HG02642 (cell line): ENCODE data around the gene ALAS1.

ENCODE experiments used
- ATAC-seq: cut with Tn5 transposase; IDR thresholded peaks from one replicate; pipeline ENCODE4 v1.9.1; 2021; ENCODE audit warnings: mild to moderate bottlenecking; ENCODE audit not compliant: unreplicated experiment, poor library complexity

Gene ALAS1

GRCh38 chr3:52197499-52197841 is 490 bp upstream of the ALAS1 start:
- ATAC-seq: no peak

DNA sequence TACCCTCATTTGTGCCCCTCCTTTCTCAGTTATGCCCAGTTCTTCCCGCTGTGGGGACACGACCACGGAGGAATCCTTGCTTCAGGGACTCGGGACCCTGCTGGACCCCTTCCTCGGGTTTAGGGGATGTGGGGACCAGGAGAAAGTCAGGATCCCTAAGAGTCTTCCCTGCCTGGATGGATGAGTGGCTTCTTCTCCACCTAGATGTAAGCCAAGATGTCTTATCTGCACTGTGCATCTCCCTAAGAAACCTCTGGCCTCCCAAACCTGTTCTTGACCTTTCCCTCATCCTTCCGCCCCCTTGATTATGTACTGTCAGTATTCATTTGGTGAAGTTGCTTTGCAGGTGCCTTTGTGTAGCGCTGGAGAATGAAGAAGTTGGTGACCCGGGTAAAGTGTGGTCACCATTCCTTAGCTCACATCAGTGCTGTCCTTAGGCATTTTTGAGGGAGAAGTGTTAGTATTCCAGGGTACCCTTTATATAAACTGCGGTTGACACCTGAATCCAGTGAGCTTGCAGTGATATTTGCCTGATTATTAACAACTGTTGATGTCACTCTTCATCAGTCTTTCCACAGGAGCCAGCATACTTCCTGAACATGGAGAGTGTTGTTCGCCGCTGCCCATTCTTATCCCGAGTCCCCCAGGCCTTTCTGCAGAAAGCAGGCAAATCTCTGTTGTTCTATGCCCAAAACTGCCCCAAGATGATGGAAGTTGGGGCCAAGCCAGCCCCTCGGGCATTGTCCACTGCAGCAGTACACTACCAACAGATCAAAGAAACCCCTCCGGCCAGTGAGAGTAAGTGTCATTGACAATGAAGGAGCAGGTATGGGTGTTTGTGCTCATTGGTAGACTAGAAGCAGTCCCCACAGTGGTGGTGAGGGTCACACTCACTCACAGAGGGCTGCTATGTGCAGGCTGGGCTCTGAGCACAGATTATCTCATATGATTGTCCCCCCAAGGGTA is 966 bp downstream of the ALAS1 start:
- ATAC-seq: no peak

DNA sequence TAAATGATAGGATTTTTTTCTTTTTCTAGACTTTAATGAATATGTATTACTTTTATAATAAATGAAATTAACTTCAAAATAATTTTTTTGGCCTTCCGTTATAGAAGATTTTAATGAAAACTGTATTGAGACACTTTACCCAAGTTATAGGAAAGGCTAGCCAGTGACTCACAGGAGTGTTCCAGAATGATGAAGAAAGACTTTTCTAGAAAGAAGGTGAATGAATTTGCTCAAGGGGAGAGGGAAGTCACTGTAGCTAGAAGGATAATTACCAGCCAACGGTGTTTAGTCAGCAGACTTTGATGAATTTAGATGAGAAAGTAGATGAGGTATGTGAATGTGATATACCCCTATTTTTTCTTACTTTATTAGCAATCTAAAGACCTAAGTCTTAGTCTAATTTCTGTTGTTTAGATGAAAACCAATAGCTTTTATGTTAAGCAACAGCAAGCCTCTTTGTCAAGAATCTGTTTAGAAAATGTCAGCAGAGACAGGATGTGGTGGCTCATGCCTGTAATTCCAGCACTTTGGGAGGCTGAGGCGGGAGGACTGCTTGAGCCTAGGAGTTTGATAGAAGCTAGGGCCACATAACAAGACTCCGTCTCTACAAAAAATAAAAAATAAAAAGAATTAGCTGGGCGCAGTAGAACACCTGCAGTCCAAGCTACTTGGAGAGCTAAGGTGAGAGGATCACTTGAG is 3.2 kb downstream of the ALAS1 start:
- no peak for ATAC-seq

GRCh38 chr3:52202384-52203077 is 4.6 kb downstream of the ALAS1 start:
- ATAC-seq: no peak

GRCh38 chr3:52203701-52204100 is 5.7 kb downstream of the ALAS1 start:
- no peak for ATAC-seq

- ATAC-seq: no peak
Observed at GRCh38 chr3:52204337-52205073, 6.5 kb downstream of the ALAS1 start.

DNA sequence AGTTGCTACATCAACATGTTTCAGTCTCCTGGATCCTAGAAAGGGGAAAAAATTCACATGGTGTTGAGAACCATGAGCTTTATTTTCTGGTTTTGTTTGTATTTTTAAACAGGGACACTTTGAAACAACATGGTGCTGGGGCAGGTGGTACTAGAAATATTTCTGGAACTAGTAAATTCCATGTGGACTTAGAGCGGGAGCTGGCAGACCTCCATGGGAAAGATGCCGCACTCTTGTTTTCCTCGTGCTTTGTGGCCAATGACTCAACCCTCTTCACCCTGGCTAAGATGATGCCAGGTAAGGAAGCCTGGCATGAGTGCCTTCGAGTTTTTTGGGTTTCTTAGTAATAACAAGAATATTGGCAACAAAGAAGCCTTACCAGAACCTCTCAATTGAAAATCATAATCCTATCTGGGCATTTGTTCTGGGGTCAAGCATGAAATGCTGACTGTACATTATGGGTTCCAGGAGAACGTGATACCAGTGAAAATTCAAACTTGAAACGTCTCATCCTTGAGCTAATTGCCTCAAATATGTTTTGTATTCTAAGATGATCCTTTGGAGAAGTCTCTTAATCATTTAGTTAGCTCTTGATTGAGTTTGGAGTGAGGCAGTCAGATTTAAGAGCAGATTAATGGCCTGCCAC is 7.9 kb downstream of the ALAS1 start:
- ATAC-seq: no peak

- ATAC-seq: no peak
Observed at GRCh38 chr3:52208556-52208955, 10.6 kb downstream of the ALAS1 start.

DNA sequence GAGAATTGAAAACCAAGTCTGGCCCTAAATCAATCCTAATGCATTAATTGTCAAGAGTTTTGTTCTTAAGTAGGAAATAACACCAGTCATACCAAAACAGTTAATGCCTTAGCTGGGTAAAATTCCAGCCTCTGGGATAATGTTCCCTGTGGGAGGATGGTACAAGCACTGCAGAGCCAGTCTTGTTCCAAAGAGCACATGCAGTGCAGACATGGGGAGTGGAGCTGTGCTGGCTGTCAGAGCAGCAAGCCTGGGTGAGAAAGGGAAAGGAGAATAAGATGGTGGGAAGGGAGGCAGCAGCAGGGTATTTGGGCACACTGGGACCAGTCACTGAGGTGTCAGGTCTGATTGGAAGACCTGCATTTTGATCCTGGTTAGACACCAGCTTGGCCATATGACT is 12.1 kb downstream of the ALAS1 start:
- ATAC-seq: no peak

DNA sequence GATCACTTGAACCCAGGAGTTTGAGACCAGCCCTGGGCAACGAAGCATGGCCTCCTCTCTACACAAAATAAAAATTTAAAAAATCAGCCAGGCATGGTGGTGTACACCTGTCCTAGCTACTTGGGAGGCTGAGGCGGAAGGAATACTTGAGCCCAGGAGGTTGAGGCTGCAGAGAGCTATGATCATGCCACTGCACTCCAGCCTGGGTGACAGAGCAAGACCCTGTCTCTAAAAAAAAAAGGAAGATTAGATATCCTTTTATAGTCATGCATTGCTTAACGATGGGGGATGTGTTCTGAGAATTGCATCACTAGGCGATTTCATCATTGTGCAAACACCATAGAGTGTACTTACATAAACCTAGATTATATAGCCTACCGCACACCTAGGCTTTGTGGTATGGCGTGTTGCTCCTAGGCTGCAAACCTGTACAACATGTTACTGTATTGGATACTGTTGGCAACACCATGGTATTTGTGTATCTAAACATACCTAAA is 12.6 kb downstream of the ALAS1 start:
- ATAC-seq: no peak

- ATAC-seq: no peak
Observed at GRCh38 chr3:52211268-52211891, 13.4 kb downstream of the ALAS1 start.

- ATAC-seq: no peak
Observed at GRCh38 chr3:52213005-52213404, 15.0 kb downstream of the ALAS1 start.

- ATAC-seq: no peak
Observed at GRCh38 chr3:52213901-52214300, 15.9 kb downstream of the ALAS1 start.

GRCh38 chr3:52215351-52215750 is 17.4 kb downstream of the ALAS1 start:
- no peak for ATAC-seq

GRCh38 chr3:52216585-52217408 is 18.8 kb downstream of the ALAS1 start:
- ATAC-seq: no peak

DNA sequence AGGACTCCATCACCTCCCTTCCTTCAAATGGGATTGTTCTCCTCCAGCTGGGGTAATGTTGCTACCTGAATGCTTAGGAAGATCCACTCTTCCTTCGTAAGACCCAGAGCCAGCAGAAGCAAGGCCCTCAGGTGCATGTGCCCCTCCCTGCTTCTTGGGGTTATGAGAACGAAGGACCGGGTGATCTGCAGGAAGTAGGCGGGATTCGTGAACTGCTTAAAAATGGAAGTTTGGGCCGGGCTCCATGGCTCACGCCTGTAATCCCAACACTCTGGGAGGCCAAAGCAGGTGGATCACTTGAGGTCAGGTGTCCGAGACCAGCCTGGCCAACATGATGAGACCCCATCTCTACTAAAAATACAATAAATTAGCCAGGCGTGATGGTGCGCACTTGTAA is 19.4 kb downstream of the ALAS1 start:
- no peak for ATAC-seq

- ATAC-seq: no peak
Observed at GRCh38 chr3:52218026-52218425, 20.1 kb downstream of the ALAS1 start.

DNA sequence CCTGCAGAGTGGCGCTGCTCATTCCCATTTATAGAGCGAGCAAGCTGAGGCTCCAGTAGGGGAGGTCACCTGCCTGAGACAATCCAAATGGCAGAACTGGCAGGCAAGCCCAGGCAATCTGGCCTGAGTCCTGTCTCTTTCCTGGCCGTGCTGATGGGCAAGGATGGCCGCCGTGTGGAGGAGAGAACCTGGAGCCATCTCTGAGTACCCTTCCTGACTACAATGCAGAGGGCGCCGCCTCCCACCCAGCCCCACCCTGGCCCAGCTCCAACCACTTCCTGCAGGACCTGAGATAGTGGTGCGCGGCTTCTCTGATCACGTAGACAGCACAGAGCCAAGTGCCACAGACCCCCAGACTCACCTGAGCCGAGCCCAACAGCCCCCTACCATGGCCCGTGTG is 20.5 kb downstream of the ALAS1 start:
- ATAC-seq: no peak
